Endothelial cell of umbilical vein (primary cell): ENCODE data around the gene DENND1A.

ENCODE experiments used
- EZH2 ChIP-seq: IDR thresholded peaks from 2 replicates; pipeline ENCODE4 v1.6.1; 2012; ENCODE audit warnings: borderline replicate concordance, low read depth, mild to moderate bottlenecking, moderate library complexity, low read length, inconsistent platforms; ENCODE audit not compliant: severe bottlenecking
- MYC ChIP-seq: IDR thresholded peaks from one replicate; pipeline ENCODE4 v1.6.1; 2011; ENCODE audit warnings: mild to moderate bottlenecking, low read depth, low read length
- POLR2A ChIP-seq: IDR thresholded peaks from 2 replicates; pipeline ENCODE4 v1.6.1; 2012; ENCODE audit warnings: low read depth, mild to moderate bottlenecking, control low read depth, low read length
- POLR2AphosphoS5 ChIP-seq: IDR thresholded peaks from 2 replicates; pipeline ENCODE4 v1.6.1; 2012; ENCODE audit warnings: low read depth, mild to moderate bottlenecking, control low read depth, low read length, moderate library complexity; ENCODE audit not compliant: insufficient read depth
- TF ChIP-seq, protein P1 (sequence below), 2 donors: IDR thresholded peaks; 1 replicate in 1 of 2; 2 replicates in 1 of 2; pipeline ENCODE4 v1.5.1; 2011; ENCODE audit warnings: low read length in 2 of 2, mild to moderate bottlenecking in 2 of 2, moderate library complexity in 2 of 2, control low read depth in 1 of 2, inconsistent platforms in 1 of 2, low read depth in 1 of 2; ENCODE audit not compliant: insufficient read depth in 1 of 2; ENCODE audit errors: extremely low read depth in 1 of 2
- TF ChIP-seq, protein P2 (sequence below): IDR thresholded peaks from 2 replicates; pipeline ENCODE4 v1.6.1; 2011; ENCODE audit not compliant: insufficient read depth, insufficient read length

DNA sequence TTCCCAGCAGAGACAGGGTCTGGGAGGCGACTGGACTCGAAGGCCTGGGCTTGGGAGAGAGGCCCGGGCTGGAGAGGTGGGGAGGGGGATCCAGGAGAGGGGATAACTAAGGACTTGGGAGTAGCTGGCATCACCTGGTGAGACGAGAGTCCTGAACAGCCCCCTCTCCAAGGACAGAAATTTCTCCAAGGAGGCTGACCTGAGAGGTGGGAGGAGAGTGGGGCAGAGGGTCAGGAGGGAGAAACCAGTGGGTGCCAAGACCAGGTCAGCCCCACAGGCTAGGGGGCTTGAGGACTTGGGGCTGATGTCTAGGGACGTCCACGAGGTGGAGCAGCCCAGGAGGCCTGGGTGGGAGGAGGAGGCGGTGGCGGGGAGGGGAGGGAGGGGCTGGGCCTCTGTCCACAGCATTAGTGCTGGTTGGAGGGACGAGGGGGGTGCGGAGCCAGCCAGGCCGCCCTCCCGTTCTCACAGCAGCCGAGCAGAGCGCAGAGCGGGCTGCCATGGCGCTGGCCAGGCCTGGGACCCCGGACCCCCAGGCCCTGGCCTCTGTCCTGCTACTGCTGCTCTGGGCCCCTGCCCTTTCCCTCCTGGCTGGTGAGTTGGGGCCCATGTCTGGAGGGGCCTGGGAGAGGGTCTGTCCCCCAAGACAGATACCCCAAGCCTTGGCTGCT lies 574.0 kb downstream of the DENND1A start, which contains the start of gene CRB2:
- TF ChIP-seq POLR2A (no peak), EZH2 (no peak), MYC (no peak), POLR2AphosphoS5 (no peak)
- TF ChIP-seq, protein P1, sequence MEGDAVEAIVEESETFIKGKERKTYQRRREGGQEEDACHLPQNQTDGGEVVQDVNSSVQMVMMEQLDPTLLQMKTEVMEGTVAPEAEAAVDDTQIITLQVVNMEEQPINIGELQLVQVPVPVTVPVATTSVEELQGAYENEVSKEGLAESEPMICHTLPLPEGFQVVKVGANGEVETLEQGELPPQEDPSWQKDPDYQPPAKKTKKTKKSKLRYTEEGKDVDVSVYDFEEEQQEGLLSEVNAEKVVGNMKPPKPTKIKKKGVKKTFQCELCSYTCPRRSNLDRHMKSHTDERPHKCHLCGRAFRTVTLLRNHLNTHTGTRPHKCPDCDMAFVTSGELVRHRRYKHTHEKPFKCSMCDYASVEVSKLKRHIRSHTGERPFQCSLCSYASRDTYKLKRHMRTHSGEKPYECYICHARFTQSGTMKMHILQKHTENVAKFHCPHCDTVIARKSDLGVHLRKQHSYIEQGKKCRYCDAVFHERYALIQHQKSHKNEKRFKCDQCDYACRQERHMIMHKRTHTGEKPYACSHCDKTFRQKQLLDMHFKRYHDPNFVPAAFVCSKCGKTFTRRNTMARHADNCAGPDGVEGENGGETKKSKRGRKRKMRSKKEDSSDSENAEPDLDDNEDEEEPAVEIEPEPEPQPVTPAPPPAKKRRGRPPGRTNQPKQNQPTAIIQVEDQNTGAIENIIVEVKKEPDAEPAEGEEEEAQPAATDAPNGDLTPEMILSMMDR (IDR thresholded peaks at IDR 0.05; ENCODE audit: extremely low read depth in 1 of 2, insufficient read depth in 1 of 2, low read depth in 1 of 2, low read length in 2 of 2): no peak
- TF ChIP-seq, protein P2, sequence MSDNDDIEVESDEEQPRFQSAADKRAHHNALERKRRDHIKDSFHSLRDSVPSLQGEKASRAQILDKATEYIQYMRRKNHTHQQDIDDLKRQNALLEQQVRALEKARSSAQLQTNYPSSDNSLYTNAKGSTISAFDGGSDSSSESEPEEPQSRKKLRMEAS: no peak
